CD4-positive, alpha-beta T cell treated with Interleukin-10 for 1 hour (primary cell): ENCODE data around the gene MOB4.
A peak's percentile ranks its signal among the peaks of the same experiment; 100 is the strongest.
"Not testable (repeated sequence)": the region's sequence is repeated elsewhere in the genome, so short reads cannot be mapped to it uniquely, and the experiment has no call there.

Experiments used
- DNase-seq: peaks from one replicate; pipeline ENCODE4 v3.0.0-alpha.2; 2020

MOB4 gene

GRCh38 chr2:197515739-197516392 is at the start of gene MOB4:
Gene MOB4, plus strand, starts transcription at chr2:197516066. Its CDS starts 21 bp downstream, at chr2:197516087.
- DNase-seq: peak; percentile 95

- DNase-seq: no peak
These were observed 43.7 kb upstream of the MOB4 start for GRCh38 chr2:197472166-197472565.

- no peak for DNase-seq
These were observed 38.1 kb upstream of the MOB4 start for GRCh38 chr2:197477797-197478196.

GRCh38 chr2:197480165-197481036 is 35.5 kb upstream of the MOB4 start:
- DNase-seq: no peak

- DNase-seq: not testable (repeated sequence)
These were observed 31.6 kb upstream of the MOB4 start for GRCh38 chr2:197484248-197484647.

- no peak for DNase-seq
These were observed 29.7 kb upstream of the MOB4 start for GRCh38 chr2:197486175-197486574.

- DNase-seq: no peak
These were observed 28.5 kb upstream of the MOB4 start for GRCh38 chr2:197487385-197487784.

GRCh38 chr2:197495433-197496134 is 20.3 kb upstream of the MOB4 start:
- no peak for DNase-seq

- DNase-seq: no peak
These were observed 19.2 kb upstream of the MOB4 start for GRCh38 chr2:197496695-197497094.

GRCh38 chr2:197497326-197497725 is 18.5 kb upstream of the MOB4 start:
- DNase-seq: no peak

- DNase-seq: no peak
These were observed 17.5 kb upstream of the MOB4 start for GRCh38 chr2:197498235-197498936.

GRCh38 chr2:197498937-197499593 is 16.8 kb upstream of the MOB4 start:
- peak; percentile 54 for DNase-seq

- peak; percentile 99 for DNase-seq
These were observed 16.0 kb upstream of the MOB4 start, which contains the start of the genes HSPD1 and HSPE1 for GRCh38 chr2:197499594-197500502. Gene HSPD1, minus strand, starts transcription at chr2:197499840. Its CDS starts 992 bp downstream, at chr2:197498848. Gene HSPE1, plus strand, starts transcription at chr2:197500379. Its CDS starts 58 bp downstream, at chr2:197500437.

GRCh38 chr2:197500503-197501131 is 15.2 kb upstream of the MOB4 start:
- DNase-seq: no peak

GRCh38 chr2:197502201-197502600 is 13.7 kb upstream of the MOB4 start:
- DNase-seq: no peak

- DNase-seq: no peak
These were observed 13.2 kb upstream of the MOB4 start for GRCh38 chr2:197502685-197503084.

- no peak for DNase-seq
These were observed 11.9 kb upstream of the MOB4 start for GRCh38 chr2:197504000-197504399.

- no peak for DNase-seq
These were observed 11.4 kb upstream of the MOB4 start for GRCh38 chr2:197504512-197504911.

GRCh38 chr2:197506658-197507057 is 9.2 kb upstream of the MOB4 start:
- no peak for DNase-seq

GRCh38 chr2:197513915-197514314 is 2.0 kb upstream of the MOB4 start:
- no peak for DNase-seq

- DNase-seq: no peak
These were observed 1.1 kb upstream of the MOB4 start for GRCh38 chr2:197514754-197515153.
